ENCODE measurements around the gene ELFN1.

GRCh38 chr7:1704811-1705738, 35.0 kb downstream of the ELFN1 start:
- TF ChIP-seq YY1 (IDR thresholded peaks at IDR 0.05; ENCODE audit: low read depth) = no peak
- TF ChIP-seq EZH2phosphoT487 (IDR thresholded peaks at IDR 0.05; ENCODE audit: borderline replicate concordance, low read depth) = no peak
- TF ChIP-seq CTCF (IDR thresholded peaks at IDR 0.05) = no peak
- no peak for TF ChIP-seq SMC3 (IDR thresholded peaks at IDR 0.05; ENCODE audit: low read depth, low read length)
